Stimulated activated CD4-positive, alpha-beta T cell treated with anti-CD3 and anti-CD28 coated beads, Interleukin-12 subunit alpha, Interleukin-12 subunit beta, amount 100 ng/mL, for 48 hours (primary cell): Measurements from ENCODE around the gene ALAS1.

ENCODE experiments used
- DNase-seq, 3 donors: peaks; one replicate each; pipeline ENCODE4 v3.0.0-alpha.2; 2020; ENCODE audit warnings: low read depth in 2 of 3, low spot score in 1 of 3

The ALAS1 gene

GRCh38 chr3:52248816-52249547, 51.0 kb downstream of the ALAS1 start:
- DNase-seq, result no peak

DNA sequence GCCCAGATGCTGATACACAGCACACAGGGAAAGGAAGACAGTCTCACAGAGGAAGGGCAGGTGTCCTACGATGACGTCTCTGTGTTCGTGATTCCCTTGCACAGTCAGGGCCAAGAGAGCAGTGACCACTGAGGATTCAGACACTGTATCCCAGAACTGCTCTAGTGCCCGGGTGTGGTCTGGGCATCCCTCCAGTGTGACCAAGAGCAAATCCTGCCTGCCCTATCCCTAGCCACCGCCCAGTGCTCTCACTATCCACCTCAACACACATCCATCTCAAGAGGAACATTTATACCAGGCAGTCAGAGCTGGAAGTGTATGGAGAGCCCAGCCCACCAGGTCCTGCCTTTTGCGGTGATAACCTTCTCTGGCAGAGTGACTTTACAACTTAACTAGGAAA, 51.7 kb downstream of the ALAS1 start:
- no peak for DNase-seq

DNA sequence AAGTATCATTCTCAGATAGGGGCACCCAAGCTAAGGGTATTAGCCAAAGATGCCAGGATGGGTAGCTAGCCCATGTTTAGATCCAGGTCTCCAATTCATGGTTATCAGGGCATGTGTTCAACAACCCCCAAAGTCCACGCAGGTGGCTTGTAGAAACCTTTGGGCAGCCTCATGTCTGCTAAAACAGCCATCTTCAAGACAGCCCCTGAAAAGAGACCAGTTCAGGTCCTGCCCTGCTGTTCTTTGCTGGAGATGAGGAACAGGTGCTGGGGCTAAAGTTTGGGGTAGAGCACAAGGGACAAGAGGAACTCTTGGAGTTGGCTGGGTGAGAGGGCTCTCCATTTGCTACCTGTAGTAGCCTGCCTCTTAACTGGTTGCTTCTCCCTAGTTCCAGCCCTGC, 52.2 kb downstream of the ALAS1 start:
- DNase-seq, result no peak

GRCh38 chr3:52253314-52254304, 55.6 kb downstream of the ALAS1 start:
- peak; percentile 75 to 82 (median 78) for DNase-seq

- no peak for DNase-seq
Measured at GRCh38 chr3:52254608-52255007, 56.6 kb downstream of the ALAS1 start.

DNA sequence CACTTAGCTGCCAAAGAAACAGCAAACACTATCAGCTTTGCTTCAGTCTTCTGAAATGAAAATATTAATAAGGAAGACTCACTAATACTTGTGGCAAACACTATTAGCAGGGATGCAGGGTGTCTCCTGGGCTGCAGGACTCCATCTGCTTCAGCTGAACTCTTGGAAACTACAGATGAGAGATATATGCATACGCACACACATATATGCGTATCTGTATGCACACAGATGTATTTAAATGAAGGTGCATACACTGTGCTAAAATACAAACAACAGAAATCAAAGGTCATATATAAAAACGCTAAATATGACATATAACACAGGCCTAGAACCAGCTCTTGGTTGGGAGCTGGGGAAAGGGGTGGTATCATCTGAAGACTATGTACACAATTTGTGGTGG, 58.2 kb downstream of the ALAS1 start:
- no peak for DNase-seq

GRCh38 chr3:52256622-52257021, 58.7 kb downstream of the ALAS1 start:
- DNase-seq, result no peak

DNA sequence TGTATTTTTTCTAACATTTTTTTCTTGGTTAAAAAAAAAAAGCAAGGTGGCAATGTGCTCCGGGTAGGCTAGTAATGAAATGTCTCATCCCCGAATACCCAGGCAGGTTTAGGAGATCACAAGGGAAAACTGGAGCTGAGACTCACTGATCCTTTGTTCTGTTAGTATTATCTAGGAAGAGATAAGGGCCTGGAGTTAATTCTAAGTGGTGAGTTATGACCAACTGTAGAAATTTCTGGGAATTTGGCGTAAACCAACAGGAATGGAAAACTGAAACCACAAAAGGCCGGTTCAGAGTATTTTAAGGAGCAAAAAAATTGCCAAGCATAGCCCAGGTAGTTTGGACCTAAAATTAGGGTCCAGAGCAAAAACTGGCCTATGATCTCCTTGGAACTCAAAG, 60.0 kb downstream of the ALAS1 start:
- DNase-seq, result no peak

GRCh38 chr3:52259035-52259434, 61.1 kb downstream of the ALAS1 start:
- DNase-seq, result no peak

DNA sequence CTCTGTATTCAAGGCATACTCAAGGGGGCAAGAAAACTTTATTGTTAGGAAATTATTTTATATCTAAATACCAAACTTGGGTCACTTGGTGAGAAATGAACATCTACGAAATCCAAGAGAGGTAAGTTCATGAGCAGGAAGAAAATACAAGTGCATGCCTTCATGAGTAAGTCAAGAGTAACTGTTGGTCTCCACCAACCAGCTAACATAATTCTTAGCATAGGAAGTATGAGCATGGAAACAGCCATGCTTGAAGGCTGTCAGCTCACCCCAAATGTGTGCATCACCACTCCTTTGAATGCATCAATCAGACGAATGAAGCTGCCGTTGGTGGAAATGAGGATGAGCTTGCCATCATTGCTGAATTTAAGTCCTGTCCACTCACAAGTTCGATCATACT, 61.5 kb downstream of the ALAS1 start:
- no peak for DNase-seq

- no peak for DNase-seq
Measured at GRCh38 chr3:52262447-52262846, 64.5 kb downstream of the ALAS1 start.
